Inflammatory macrophage treated with lipopolysaccharide for 4 hours (primary cell): ENCODE results near the gene CPE.

Experiments used
- DNase-seq: peaks from one replicate; pipeline ENCODE4 v3.0.0-alpha.2; 2020

The CPE gene

DNA sequence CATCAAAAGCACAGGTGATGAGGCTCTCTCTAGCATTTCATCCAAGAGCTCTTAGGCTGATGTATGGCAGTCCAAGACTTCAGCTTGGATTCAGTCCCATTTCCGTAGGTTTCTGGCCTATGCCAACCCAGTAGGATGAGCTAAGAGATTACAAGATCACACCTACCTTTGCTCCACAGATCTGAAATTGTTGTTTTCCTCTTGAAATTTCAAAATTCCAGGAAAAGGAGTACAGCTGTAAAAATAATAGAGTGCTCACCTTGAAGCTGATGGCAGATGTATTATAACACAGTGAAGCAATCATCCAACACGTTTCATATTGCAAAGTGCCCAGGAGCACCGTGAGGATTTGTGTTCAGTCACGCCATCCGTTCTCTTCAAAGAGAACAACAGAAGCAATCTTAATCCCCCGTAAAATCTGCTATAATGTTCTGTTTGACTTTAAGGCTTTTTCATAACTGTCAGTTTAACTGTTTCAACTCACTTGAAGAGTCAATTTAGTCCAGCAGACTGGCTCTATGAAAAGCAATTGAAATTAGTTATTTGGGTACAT, 137.5 kb downstream of the CPE start:
- DNase-seq, result no peak

- no peak for DNase-seq
These were observed 138.4 kb downstream of the CPE start for GRCh38 chr4:165517216-165517615.

DNA sequence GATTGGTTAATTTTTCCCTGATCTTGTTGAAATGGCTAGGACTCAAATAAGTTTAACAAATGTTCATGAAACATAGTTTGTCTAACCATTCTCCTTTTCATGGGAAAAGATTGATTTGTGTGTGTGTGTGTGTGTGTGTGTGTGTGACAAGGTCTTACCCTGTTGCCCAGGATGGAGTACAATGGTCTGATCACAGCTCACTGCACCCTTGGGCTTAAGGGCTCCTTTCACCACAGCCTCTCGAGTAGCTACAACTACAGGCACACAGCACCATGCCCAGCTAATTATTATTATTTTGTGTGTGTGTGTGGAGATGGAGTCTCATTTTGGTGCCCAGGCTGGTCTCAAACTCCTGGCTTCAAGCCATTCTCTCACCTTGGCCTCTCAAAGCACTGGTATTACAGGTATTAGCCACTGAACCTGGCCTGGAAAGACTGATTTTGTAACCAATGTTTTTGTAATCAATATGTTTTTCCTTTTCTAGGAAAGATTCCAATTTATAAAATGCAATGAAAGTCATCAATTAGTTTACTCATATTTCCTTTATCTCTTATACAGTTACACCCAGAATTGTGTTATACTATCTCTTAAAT, 139.3 kb downstream of the CPE start:
- no peak for DNase-seq

GRCh38 chr4:165518686-165519085, 139.9 kb downstream of the CPE start:
- DNase-seq, result no peak

GRCh38 chr4:165519591-165519990, 140.8 kb downstream of the CPE start:
- DNase-seq, result no peak

DNA sequence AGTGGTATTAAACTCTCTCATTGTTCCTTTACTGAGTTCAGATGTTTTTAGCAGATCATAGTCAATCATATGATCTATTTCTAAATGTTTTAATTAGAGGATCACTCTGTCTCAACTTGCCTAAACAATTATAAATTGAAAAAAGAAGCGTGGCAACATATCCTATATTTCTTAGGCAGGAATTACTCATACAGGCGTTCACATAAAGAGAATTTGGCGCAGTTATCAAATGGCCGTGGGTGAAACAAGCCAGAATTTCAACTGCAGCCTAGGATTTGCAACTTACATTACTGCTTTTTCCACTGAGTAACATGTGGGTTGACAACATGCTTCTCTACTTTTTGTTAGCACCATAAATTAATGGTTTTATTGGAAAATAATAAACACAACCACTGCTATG, 141.3 kb downstream of the CPE start:
- no peak for DNase-seq

DNA sequence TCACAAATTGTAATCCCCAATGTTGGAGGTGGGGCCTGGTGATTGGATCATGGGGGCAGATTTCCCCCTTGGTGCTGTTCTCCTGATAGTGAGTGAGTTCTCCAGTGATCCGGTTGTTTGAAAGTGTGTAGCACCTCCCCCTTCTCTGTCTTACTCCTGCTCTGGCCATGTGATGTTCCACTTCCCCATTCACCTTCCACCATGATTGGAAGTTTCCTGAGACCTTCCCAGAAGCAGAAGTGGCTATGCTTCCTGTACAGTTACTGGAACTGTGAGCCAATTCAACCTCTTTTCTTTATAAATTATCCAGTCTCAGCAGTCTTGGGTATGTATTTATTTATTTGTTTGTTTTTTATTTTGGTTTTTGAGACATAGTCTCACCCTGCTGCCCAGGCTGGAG, 143.2 kb downstream of the CPE start:
- peak; percentile 10 for DNase-seq

GRCh38 chr4:165524532-165525190, 145.9 kb downstream of the CPE start:
- no peak for DNase-seq

GRCh38 chr4:165532976-165533375, 154.2 kb downstream of the CPE start:
- no peak for DNase-seq

DNA sequence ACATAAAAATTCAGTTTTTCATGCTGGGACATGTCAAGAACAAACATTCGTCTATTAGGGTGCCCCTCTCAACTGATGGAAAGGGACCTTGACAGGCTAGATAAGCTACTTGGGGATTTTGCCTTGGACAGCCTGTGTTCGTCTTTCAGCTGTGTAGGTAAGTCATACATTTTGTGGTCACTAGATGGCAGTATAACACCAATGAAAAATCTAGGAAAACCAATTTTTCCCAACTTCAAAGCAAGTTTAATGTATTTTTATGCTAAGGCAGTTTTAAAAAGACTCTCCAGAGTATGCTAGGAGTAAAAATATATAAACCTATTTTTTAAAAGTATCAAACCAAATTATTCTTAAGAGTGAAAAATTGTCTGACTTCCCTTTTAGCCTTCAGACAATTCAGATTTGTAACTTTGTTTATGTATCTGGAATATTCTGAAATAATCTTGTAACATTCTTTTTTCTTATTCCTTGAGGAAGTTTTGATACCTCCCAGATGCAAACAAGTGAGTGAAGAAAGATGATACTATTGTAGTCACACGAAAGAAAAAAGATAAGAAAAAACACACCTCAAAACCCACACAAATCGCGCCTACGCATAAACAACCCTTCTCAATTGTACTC, 158.3 kb downstream of the CPE start:
- peak; percentile 23 for DNase-seq

DNA sequence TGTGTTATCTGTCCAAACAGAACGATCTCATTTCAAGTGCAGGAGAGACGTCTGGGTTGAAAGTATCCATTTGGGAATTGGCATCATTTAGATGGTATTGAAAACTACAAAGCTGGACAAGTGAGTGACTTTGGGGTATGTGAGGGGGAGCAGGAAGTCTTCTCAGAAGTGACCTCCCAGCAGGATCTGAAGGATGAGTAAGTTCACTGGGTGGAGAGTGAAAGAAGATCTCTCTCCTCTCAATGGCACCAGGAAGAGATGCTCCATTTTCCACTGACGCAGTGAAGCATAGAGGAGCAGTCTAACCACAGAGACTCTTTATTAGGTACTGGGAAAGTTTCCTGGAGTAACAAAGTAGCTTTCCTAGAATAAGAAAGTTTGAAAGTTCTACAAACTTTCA, 161.0 kb downstream of the CPE start:
- no peak for DNase-seq

- no peak for DNase-seq
These were observed 161.5 kb downstream of the CPE start for GRCh38 chr4:165540206-165540830.

DNA sequence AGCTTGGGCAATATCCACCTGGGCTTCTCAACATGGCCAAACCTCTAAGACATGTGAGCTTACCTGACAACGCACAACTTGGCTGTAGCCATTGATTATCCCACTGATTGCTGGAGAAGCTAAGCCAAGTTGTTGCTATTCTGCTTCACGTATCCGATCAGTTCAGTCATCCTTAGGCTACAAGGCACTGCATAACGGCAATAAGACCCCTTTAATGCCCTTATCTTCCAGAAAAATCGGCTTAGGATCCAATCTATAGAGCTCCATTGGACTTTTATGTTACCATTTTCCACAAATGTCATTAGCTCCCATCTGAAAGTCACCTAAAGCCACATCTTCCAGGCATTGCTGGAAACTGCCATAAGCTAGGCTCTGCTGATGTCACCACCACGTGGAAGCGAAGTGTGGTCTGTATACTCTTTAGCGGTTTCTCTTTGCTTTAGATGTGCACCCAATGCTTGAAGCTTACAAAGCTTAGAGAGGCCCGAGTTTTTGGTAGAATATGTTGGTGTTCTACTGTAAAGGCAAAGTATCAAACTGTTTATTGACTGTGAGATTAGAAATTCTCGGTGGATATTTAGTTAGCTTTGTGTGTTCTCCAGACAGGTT, 163.1 kb downstream of the CPE start:
- no peak for DNase-seq

- DNase-seq, result no peak
These were observed 163.7 kb downstream of the CPE start for GRCh38 chr4:165542476-165542875.
